SHP77 (cell line): ENCODE results near the gene ERG28.
"Not testable (repeated sequence)": the region's sequence is repeated elsewhere in the genome, so short reads cannot be mapped to it uniquely, and the experiment has no call there.

Experiments
- DNase-seq, 2 experiments: peaks; one replicate each; lab custom pipeline; 2025; lab: John Stamatoyannopoulos, UW

The ERG28 gene, protein sequence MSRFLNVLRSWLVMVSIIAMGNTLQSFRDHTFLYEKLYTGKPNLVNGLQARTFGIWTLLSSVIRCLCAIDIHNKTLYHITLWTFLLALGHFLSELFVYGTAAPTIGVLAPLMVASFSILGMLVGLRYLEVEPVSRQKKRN

DNA sequence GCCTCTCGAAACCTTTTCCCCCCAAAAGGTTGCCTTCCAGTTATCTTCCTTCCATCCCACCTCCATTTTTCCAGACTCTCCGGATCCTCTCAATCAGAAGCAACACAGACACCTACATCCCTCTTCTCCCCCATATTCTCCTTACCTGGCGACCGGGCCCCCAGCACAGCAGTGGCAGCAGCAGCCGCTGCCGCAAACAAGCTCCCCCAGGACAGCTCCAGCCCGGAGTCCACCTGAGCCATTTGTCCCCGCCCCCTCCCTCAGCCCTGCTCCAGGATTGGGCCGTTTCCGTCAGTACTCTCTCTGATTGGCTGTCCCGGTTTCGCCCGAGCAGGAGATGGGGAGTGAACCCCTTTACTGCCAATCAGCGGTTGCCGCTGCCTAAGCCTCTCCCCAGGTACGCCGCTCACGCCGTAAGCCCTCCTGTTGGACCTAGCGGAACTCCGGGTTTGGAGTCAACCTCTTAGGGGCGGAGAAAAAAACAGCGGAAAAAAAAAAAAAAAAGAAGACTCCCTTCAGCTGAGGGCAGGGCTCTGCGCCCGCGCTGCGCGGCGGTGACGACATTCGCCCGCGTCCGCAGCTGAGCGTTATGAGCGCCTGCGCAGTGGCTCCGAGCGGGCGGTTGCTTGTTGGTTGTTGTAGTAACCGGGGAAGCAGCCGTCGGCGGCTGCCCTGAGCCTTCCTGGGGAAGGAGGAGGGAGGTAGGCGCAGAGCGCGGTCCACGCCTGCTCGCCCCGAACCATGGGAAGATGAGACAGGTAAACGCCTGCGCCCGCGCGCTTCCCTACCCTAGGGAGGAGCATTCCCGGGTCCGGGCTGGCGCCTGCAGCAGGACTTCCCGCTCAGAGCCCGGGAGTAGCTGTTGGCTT, at the start of gene ERG28, which contains the start of gene TTLL5:
ERG28 (minus strand) TSS at position 247 of the 869 bp plus-strand sequence. CDS start 3,374 bp downstream, outside the sequence.
TTLL5 (plus strand) TSS at position 617 of the 869 bp plus-strand sequence. CDS start 1,904 bp downstream, outside the sequence.
- DNase-seq: peak; percentile 96 to 99

DNA sequence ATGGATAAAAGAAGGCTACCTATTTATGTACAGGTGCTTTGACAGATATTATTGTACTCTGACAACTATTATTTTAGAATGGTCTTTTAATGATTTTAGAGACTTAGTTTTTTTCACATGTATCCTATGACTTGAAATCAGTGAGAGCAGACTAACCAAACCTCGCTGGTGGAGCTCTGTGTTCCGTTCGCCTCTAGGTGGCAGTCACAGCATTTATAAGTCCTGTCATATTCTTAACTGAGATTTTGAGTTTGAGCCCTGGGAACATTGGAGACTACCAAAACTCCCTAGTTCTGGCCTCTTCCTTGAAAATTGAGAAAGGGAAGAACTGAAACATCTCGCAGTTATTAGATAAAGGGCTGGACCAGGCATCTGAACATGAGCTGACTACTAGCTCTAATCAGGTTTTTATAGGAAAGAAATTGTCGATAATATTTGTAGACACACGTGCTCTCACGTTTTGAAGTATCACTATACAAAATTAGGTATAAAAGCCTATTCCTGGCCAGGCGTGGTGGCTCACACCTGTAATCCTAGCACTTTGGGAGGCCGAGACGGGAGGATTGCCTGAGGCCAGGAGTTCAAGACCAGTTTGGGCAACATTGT, 48.6 kb upstream of the ERG28 start:
- DNase-seq: peak; percentile 40 to 76

DNA sequence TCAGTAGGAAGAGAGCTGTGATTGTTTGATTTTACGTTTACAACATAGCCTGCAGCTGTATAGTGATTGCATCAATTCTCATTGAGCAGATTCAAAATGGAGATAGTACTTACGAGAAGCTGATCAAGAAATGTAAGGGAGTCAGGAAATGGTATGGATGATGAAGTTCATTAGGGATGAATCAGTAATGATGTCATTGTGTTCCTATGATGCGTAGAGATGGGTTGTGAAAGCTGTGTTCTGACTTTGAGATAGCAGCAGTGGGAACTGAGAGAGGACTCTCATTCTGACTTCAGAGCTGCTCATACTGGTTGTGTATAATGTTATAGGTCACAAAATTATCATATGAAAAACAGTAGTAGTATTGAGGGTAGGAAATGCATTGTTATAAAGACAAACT, 44.3 kb upstream of the ERG28 start:
- no peak for DNase-seq

DNA sequence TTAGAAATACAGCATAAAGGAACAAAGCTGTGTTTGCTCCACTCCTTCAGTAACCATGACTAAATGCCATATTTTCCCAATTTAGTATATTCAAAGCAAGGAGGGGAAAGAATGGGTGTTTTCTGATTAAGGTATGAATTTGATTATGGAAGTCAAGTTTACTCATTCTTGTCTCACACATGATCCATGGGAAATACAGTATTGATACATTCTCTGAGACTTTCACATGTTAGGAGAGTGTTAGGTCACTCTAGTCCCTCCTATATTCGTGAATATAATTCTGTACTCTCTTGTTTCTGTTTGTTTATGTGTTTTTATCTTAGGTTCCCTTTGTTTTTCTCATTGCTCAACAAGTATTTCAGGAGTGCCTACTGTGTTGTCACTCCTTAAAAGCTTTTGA, 42.8 kb upstream of the ERG28 start:
- no peak for DNase-seq

- DNase-seq: no peak
Observed at GRCh38 chr14:75702616-75703261, 42.1 kb upstream of the ERG28 start.

GRCh38 chr14:75702122-75702521, 41.4 kb upstream of the ERG28 start:
- DNase-seq: no peak

DNA sequence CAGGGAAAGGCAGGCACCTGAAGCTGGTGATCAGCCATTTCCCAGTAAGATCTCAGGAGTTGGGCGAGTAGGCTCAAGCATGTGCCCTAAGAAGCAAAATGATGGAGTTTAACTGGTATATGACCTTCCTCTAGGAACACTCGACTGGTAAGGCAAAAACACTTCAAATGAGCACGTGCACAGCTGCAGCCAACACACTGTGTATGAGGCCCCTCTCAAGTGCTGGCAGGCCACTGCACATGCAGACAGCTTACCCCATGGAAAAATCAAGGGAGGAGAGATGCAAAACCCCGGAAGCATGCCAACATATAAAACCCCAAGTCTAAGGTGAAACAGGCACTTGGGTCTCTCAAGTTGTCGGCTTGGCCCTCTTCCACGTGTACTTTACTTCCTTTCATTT, 39.6 kb upstream of the ERG28 start:
- no peak for DNase-seq

DNA sequence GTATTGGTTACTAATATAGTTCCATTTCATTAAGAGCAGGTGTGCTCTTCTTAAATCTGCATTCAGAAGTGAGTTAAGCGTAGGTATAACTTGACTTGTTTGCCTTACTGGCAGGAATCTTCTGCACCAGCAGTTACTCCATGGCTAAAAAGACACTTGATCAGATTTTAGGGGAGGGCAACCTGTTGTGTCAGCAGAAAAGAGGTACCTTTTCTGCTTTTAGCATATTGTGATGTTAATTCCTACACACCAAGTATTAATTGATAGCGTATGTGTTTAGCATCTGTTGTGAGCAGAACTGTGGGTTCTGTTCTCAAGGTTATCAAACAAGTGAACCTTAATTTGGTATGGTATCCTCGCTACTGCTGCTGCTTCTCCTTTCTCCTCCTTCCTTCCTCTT, 38.7 kb upstream of the ERG28 start:
- DNase-seq: no peak

DNA sequence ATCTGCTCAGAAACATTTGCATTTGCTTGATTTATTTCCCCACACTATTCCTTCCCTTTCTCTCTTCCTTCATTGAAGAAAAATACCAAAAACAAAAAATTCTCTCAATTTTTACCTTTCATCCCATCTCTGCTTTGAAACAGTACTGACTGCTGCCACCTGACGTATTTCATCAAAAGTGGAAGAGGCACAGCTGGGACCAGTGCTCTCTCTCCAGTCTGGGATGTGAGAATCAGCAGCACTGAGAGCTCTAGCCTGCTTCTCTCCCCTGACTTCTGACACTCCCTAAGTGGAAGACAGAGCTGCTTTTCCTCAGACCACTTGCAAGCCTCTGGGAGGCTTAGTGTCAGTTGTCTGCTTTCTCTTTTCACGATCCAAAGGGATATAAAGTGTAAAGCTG, 37.2 kb upstream of the ERG28 start:
- no peak for DNase-seq

DNA sequence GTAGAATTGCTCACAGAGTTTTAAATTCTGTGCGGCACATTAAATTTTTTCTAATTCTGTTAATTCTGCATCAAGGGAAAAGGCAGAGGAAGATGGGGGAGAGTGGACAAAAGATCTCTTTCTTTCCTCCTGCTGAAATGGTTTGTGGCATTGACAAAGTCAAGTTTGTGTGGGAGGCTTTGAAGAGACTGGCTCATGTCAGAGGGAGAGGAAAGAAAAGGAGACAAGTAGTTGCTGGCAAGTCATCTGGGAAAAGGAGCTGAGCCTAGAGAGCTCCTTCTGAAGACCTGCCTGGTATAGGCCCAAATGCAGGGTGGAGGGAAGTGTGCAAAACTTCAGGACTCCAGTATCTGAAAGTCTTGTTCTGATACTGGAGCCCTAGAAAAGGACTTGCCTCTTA, 36.7 kb upstream of the ERG28 start:
- no peak for DNase-seq

- DNase-seq: not testable (repeated sequence)
Observed at GRCh38 chr14:75695025-75695424, 34.3 kb upstream of the ERG28 start.

DNA sequence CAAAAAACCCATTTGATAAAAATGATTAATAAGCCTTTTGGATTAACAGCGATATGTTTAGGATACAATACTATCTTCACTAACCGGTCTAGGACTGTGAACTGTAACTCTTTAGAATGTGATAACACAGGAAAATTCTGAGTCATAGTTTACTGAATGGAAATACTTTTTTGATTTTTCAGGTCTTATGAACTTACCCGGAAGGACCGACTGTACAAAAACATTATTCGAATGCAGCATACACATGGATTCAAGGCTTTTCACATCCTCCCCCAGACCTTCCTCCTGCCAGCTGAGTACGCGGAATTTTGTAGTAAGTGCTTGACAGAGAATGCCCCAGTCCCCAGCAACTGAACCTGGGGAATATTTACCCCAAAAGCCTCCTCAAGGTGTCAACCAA, 29.3 kb upstream of the ERG28 start:
- DNase-seq: no peak

- DNase-seq: no peak
Observed at GRCh38 chr14:75689012-75689411, 28.3 kb upstream of the ERG28 start.

DNA sequence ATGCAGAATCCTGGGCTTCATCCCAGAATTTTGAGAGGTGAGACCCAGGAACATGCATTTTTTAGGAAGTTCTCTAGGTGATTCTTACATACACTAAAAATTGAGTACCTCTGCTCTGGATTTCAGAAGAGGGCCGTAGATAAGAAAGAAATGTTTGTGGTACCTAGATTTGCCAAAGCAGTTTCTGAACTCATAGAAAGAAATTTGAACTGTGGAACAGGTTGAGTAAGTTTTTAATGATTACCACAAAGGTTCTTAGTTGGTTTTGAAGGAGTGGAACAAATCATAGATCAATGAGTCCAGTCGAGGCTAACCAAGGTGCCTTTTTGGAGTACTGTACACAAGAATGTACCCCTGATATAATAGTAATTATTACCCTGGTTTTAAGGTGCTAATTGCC, 25.2 kb upstream of the ERG28 start:
- DNase-seq: no peak

DNA sequence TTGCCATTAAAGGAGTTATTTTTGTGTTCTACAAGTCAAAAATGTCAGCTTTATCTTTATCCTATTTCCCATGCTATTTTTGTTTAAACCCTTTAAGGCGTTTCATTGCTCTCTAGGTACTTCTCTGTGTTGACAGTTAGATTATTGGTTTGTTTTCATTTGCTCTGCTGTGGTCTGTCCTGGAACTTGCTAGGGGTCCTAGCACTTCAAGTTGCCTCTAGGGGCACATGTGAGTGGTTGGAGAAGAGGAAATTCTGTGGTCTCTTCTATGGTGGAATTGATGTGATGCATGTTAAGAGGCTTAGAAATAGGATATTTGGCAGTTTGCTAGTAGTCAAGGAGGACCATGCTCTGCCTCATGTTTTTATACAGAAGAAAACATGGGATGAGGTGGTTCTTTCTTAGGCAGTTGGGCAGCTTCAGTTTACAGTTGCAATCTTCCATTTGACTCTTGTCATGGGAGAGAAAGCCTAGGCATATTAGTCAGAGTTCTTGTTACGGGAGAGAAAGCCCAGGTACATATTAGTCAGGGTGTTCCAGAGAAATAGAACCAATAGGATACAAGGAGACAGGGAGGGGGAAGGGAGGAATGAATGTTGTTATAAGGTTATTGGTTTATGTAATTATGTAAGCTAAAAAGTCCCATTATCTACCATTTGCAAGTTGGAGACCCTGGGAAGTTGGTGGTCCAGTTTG, 14.7 kb upstream of the ERG28 start:
- DNase-seq: no peak

GRCh38 chr14:75673345-75674035, 12.8 kb upstream of the ERG28 start:
- DNase-seq: no peak

DNA sequence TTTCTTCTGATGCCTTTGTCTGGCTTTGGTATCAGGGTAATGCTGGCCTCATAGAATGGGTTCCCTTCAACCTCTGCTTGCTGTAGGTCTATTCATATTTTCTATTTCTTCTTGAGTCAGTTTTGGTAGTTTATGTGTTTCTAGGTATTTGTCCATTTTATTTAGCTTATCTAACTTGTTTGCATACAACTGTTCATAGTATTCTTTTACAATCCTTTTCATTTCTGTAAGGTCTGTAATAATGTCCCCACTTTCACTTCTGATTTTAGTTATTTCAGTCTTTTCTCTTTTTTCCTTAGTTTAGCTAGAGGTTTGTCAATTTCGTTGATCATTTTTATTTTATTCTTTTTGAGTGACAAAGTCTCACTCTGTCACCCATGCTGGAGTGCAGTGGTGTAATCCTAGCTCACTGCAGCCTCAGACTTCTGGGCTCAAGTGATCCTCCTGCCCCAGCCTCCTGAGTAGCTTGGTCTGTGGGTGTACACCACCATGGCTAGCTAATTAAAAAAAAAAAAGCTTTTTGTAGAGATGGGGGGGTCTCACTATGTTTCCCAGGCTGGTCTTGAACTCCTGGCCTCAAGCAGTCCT, 12.0 kb upstream of the ERG28 start:
- DNase-seq: no peak

- DNase-seq: no peak
Observed at GRCh38 chr14:75667099-75667765, 6.6 kb upstream of the ERG28 start.

GRCh38 chr14:75662966-75663365, 2.3 kb upstream of the ERG28 start:
- no peak for DNase-seq

GRCh38 chr14:75661499-75661814, 781 bp upstream of the ERG28 start:
- no peak for DNase-seq

DNA sequence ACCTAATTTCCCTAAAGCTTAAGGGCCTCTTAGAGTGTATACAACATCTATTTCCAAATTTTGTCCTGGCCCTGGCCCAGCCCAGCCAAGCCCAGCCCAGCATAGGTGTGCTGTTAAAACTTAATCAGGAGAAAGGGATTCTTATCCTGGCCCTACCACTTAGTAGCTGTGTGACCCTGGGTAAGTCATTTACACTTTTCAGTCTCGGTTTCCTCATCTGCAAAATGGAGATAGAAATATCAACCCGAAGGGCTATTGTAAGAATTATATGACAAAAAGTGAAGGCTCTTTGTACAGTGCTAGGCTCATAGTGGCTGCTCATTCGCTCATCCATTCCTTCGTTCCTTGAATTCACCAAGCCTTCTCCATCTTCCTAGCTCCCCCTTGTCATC, 442 bp downstream of the ERG28 start:
- no peak for DNase-seq
